ENCODE results near the gene ADRA2B.
"Not testable (repeated sequence)": the region's sequence is repeated elsewhere in the genome, so short reads cannot be mapped to it uniquely, and the experiment has no call there.

Gene ADRA2B

GRCh38 chr2:96116424-96116878 lies at the start of gene ADRA2B:
Gene ADRA2B, minus strand, starts transcription at chr2:96116571. Its CDS starts 422 bp downstream, at chr2:96116149.
- no peak within 1 kb of the TSS for H3K27ac ChIP-seq
- TF ChIP-seq CTCF (IDR thresholded peaks at IDR 0.05) = no peak
- no peak for TF ChIP-seq ZFX (IDR thresholded peaks at IDR 0.05; ENCODE audit: borderline replicate concordance)

GRCh38 chr2:96164459-96165184 lies 48.3 kb upstream of the ADRA2B start:
- TF ChIP-seq CTCF (IDR thresholded peaks at IDR 0.05) (no peak), ZFX (IDR thresholded peaks at IDR 0.05; ENCODE audit: borderline replicate concordance) (no peak)
- no peak overlapping the region for H3K27ac ChIP-seq

GRCh38 chr2:96163768-96164429 lies 47.5 kb upstream of the ADRA2B start:
- no peak for TF ChIP-seq CTCF (IDR thresholded peaks at IDR 0.05)
- TF ChIP-seq ZFX (IDR thresholded peaks at IDR 0.05; ENCODE audit: borderline replicate concordance) = no peak
- no peak overlapping the region for H3K27ac ChIP-seq

- TF ChIP-seq ZFX (IDR thresholded peaks at IDR 0.05; ENCODE audit: borderline replicate concordance) (no peak), CTCF (IDR thresholded peaks at IDR 0.05) (no peak)
- no peak overlapping the region for H3K27ac ChIP-seq
Measured at GRCh38 chr2:96163415-96163767, 47.0 kb upstream of the ADRA2B start.

- no peak overlapping the region for H3K27ac ChIP-seq
Measured at GRCh38 chr2:96161898-96162297, 45.5 kb upstream of the ADRA2B start.

GRCh38 chr2:96160366-96160765 lies 44.0 kb upstream of the ADRA2B start:
- not testable (repeated sequence) for H3K27ac ChIP-seq

More at GRCh38 chr2:96161898-96162297, 45.5 kb upstream of the ADRA2B start:
- TF ChIP-seq ZFX (IDR thresholded peaks at IDR 0.05; ENCODE audit: borderline replicate concordance) = no peak
- TF ChIP-seq CTCF (IDR thresholded peaks at IDR 0.05) = no peak

- no peak overlapping the region for H3K27ac ChIP-seq
- TF ChIP-seq ZFX (IDR thresholded peaks at IDR 0.05; ENCODE audit: borderline replicate concordance) = no peak
- no peak for TF ChIP-seq CTCF (IDR thresholded peaks at IDR 0.05)
Measured at GRCh38 chr2:96159084-96159830, 42.9 kb upstream of the ADRA2B start.
